Stomach (tissue), 9 donors: ENCODE results near the gene KLK14. TPM values are rescaled to one million over a fixed set of nuclear protein-coding genes. Genes with fewer than 3 reads are reported as not detected.

ENCODE experiments used
- DNase-seq, 2 donors: peaks; one replicate each; pipeline versions ENCODE4 v3.0.0 to v3.0.0-alpha.2; 2013 to 2019
- H3K27ac ChIP-seq, 5 donors: fragments of 200-600 bp in 4 of 5; sonication (generic) in 4 of 5; one replicate each; pipeline ENCODE4 v1.5.1; 2013 to 2019; ENCODE audit warnings: mild to moderate bottlenecking in 1 of 5, moderate library complexity in 1 of 5
- H3K27me3 ChIP-seq, 3 donors: fragments of 200-600 bp; sonication (generic); one replicate each; pipeline ENCODE4 v1.5.1; 2017 to 2019; ENCODE audit warnings: mixed run types in 1 of 3
- H3K36me3 ChIP-seq, 4 donors: fragments of 200-600 bp; sonication (generic); 1 replicate in 3 of 4; 2 replicates in 1 of 4; pipeline ENCODE4 v1.5.1; 2016 to 2019
- H3K4me1 ChIP-seq, 4 donors: fragments of 200-600 bp; sonication (generic); one replicate each; pipeline ENCODE4 v1.5.1; 2016 to 2019
- H3K4me3 ChIP-seq, 4 donors: fragments of 200-600 bp; sonication (generic) in 3 of 4; one replicate each; pipeline ENCODE4 v1.5.1; 2016 to 2019; ENCODE audit warnings: mild to moderate bottlenecking in 1 of 4
- H3K9me3 ChIP-seq, 4 donors: fragments of 200-600 bp; sonication (generic); one replicate each; pipeline ENCODE4 v1.5.1; 2016 to 2019
- EP300 ChIP-seq: sonication (generic); formaldehyde crosslinking; IDR thresholded peaks from one replicate; pipeline ENCODE4 v1.6.1; 2017; ENCODE audit warnings: antibody characterized with exemption
- POLR2A ChIP-seq, 4 donors: fragments of 450-650 bp; IDR thresholded peaks; one replicate each; pipeline ENCODE4 v1.6.1; 2016; ENCODE audit warnings: antibody characterized with exemption in 4 of 4, control low read depth in 2 of 4, mild to moderate bottlenecking in 1 of 4, moderate library complexity in 1 of 4
- POLR2AphosphoS5 ChIP-seq, 3 donors: sonication (generic); formaldehyde crosslinking; IDR thresholded peaks; one replicate each; pipeline ENCODE4 v1.6.1; 2016; ENCODE audit warnings: antibody characterized with exemption in 3 of 3
- WGBS, 5 donors: extraction: QIAGEN DNeasy Blood & Tissue Kit in 3 of 5; methylation state at CpG; one replicate each; pipeline versions ENCODE4 v1.1.5 to v1.1.7; 2013 to 2018; 5-methylcytosine and 5-hydroxymethylcytosine counted together
- intact Hi-C: fragments of 100-400 bp; cut with DNase I; formaldehyde crosslinking; loops from one replicate; pipeline ENCODE4 v1.15.1; 2023; ENCODE audit warnings: low total_unique reads
- polyA plus RNA-seq, 3 donors: library from polyadenylated mRNA; stranded (reverse); fragments of 200-250 nt; gene quantifications; one replicate each; pipeline ENCODE4 v1.2.3, GENCODE V29; 2013
- total RNA-seq, 5 donors: library from RNA; depleted of rRNA; stranded (reverse); fragments of >200 nt; gene quantifications; one replicate each; pipeline versions ENCODE4 v1.1.0 to v1.2.3, GENCODE V29; 2014 to 2016
- TF ChIP-seq, protein P1 (sequence below), 7 experiments: fragments of 450-650 bp in 4 of 7; fragments of 200-600 bp in 3 of 7; sonication (generic) in 3 of 7; IDR thresholded peaks; one replicate each; pipeline ENCODE4 v1.5.1; 2016 to 2019; ENCODE audit warnings: antibody characterized with exemption in 7 of 7, control low read depth in 2 of 7, mild to moderate bottlenecking in 1 of 7
- donor health status: healthy with polysubstance abuse.
- donor health status: Bipolar disorder and iron deficiency.
- donor health status: healthy.

Gene KLK14
- total and polyA plus RNA-seq, 8 donors, result 0.31 to 0.35 TPM; not detected in 6

DNA sequence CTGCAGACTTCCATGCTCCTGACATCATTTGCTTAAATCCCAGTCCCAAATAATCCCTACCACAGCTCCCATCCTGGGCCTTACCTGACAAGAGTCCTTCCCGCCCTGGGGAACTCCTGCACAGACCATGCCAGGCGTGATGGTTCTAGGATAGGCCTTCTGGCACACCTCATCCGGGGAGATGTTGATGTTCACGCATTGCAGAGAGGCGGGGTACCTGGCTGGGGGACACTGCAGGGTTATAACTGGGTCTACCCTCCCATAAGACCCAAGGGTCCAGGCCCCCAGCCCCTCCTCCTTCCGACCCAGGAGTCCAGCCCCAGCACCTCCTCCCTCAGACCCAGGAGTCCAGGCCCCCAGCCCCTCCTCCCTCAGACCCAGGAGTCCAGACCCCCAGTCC, 4.0 kb downstream of the KLK14 start:
- Histone ChIP-seq H3K9me3 (peaks cover 0 to 8% (median 4%) of the 10 kb centered on the region in 4 donors), H3K4me3 (no peak overlapping the region), H3K4me1 (no peaks in the 10 kb centered on the region), H3K27ac (no peak overlapping the region), H3K36me3 (no peaks in the 10 kb centered on the region), H3K27me3 (peaks cover 0 to 22% (median 3%) of the 10 kb centered on the region in 3 donors)
- intact Hi-C loops, result no loop called here
- TF ChIP-seq EP300 (no peak), POLR2AphosphoS5 (IDR thresholded peaks at IDR 0.05) (no peak), POLR2A (IDR thresholded peaks at IDR 0.05) (no peak)
- TF ChIP-seq, protein P1, sequence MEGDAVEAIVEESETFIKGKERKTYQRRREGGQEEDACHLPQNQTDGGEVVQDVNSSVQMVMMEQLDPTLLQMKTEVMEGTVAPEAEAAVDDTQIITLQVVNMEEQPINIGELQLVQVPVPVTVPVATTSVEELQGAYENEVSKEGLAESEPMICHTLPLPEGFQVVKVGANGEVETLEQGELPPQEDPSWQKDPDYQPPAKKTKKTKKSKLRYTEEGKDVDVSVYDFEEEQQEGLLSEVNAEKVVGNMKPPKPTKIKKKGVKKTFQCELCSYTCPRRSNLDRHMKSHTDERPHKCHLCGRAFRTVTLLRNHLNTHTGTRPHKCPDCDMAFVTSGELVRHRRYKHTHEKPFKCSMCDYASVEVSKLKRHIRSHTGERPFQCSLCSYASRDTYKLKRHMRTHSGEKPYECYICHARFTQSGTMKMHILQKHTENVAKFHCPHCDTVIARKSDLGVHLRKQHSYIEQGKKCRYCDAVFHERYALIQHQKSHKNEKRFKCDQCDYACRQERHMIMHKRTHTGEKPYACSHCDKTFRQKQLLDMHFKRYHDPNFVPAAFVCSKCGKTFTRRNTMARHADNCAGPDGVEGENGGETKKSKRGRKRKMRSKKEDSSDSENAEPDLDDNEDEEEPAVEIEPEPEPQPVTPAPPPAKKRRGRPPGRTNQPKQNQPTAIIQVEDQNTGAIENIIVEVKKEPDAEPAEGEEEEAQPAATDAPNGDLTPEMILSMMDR (IDR thresholded peaks at IDR 0.05), result no peak
- WGBS, 5 donors, result 83 to 94% (median 89%) methylated on average over 6 of the region's 6 CpGs
- no peak for DNase-seq

DNA sequence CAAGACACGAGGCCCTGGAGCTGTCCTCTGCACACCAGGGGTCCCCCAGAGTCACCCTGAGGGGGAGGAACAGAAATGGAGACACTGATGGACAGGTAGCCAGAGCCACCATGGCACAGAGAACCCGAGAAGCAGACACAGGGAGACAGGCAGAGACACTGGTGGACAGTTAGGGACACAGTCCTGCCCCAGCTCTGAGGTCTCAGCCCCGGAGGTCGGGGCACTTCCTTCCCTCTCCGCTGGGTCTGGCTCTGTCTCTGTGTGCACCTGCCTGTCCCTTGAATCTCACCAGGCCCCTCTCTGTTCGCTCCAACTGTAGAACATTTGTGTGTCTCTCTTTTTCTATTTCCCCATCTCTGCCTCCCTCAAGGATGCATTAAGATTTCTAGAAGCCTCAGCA, 4.6 kb downstream of the KLK14 start:
- no peak for DNase-seq
- WGBS, 5 donors, result 63 to 85% (median 81%) methylated on average over 5 to 6 of the region's 6 CpGs
- Histone ChIP-seq H3K27ac (no peak overlapping the region), H3K27me3 (peaks cover 0 to 15% (median 3%) of the 10 kb centered on the region in 3 donors), H3K9me3 (peaks cover 0 to 11% (median 9%) of the 10 kb centered on the region in 4 donors), H3K4me1 (no peaks in the 10 kb centered on the region), H3K4me3 (no peak overlapping the region), H3K36me3 (no peaks in the 10 kb centered on the region)
- intact Hi-C loops, result no loop called here
- TF ChIP-seq POLR2AphosphoS5 (IDR thresholded peaks at IDR 0.05) (no peak), POLR2A (IDR thresholded peaks at IDR 0.05) (no peak), EP300 (no peak)
- TF ChIP-seq, protein P1 (IDR thresholded peaks at IDR 0.05), result no peak

DNA sequence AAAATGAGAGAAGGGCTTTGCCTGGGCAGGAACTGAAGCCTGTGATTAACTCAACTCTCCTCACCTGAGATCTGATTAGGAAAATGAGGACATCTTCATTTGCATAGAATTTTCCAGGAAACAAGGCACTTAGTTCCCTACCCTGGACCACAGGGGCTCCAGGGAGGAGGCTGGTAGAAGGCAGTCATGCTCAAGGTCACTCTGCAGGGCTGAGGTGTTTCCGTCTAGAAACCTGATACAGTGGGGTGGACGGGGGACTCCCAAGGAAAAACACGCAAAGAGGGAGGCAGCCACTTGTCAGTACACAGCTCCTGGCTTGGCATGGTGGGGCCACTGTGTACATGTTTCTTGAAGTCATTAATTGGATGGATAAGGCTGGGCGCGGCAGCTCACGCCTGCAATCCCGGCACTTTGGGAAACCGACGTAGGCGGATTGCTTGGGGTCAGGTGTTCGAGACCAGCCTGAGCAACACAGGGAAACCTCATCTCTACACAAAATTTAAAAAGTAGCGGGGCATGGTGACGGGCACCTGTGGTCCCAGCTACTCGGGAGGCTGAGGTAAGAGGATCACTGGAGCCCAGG, 6.0 kb downstream of the KLK14 start:
- Histone ChIP-seq H3K36me3 (no peaks in the 10 kb centered on the region), H3K4me1 (peaks cover 0 to 3% (median under 1%) of the 10 kb centered on the region in 4 donors), H3K27ac (no peak overlapping the region), H3K27me3 (peaks cover 0 to 6% (median 0%) of the 10 kb centered on the region in 3 donors), H3K9me3 (peaks cover 0 to 15% (median 10%) of the 10 kb centered on the region in 4 donors), H3K4me3 (no peak overlapping the region)
- WGBS, 5 donors, result 71 to 82% (median 76%) methylated on average over 14 of the region's 14 CpGs
- intact Hi-C loops, result no loop called here
- no peak for DNase-seq
- TF ChIP-seq POLR2A (IDR thresholded peaks at IDR 0.05) (no peak), POLR2AphosphoS5 (IDR thresholded peaks at IDR 0.05) (no peak), EP300 (no peak)
- TF ChIP-seq, protein P1 (IDR thresholded peaks at IDR 0.05), result no peak

DNA sequence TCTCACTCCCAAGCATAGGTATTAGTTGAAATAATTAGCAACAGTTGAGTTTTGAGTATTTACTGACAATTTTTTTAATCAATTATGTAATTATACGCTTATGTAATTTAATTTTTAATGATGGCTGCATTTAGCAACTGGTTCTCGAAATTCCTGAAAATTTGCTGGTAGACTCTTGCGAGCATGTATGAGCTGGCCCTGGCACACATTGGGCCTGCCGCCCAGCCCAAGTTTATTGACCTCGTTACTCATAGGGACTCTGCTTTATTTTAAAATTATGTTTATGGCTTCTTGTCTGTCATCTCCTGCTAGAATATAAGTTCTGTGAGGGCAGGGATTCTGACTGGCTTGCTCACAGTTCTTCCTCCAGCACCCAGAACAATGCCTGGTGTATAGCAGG, 6.7 kb downstream of the KLK14 start:
- intact Hi-C loops, result no loop called here
- WGBS, 5 donors, result 87 to 94% (median 91%) methylated on average over 5 of the region's 5 CpGs
- TF ChIP-seq POLR2AphosphoS5 (IDR thresholded peaks at IDR 0.05), result no peak
- TF ChIP-seq, protein P1 (IDR thresholded peaks at IDR 0.05), result no peak
- no peak for TF ChIP-seq EP300
- no peak for TF ChIP-seq POLR2A (IDR thresholded peaks at IDR 0.05)

More for the DNA sequence above, 6.7 kb downstream of the KLK14 start:
- Histone ChIP-seq H3K9me3 (peaks cover 0 to 15% (median 10%) of the 10 kb centered on the region in 4 donors), H3K27me3 (no peaks in the 10 kb centered on the region), H3K36me3 (no peaks in the 10 kb centered on the region), H3K4me1 (peaks cover 0 to 11% (median 5%) of the 10 kb centered on the region in 4 donors), H3K27ac (no peak overlapping the region), H3K4me3 (no peak overlapping the region)
- DNase-seq, result no peak
